ENCODE data around the gene GCNT1. TPM values are rescaled to one million over a fixed set of nuclear protein-coding genes. Genes with fewer than 3 reads are reported as not detected.
"Not testable (repeated sequence)": the region's sequence is repeated elsewhere in the genome, so short reads cannot be mapped to it uniquely, and the experiment has no call there.

Gene GCNT1
- total and polyA plus RNA-seq, 2 donors from 2014 or later = 0.88 to 8.3 TPM

GRCh38 chr9:76478226-76478625 lies 19.2 kb downstream of the GCNT1 start:
- no peaks in the 10 kb centered on the region for H3K36me3 ChIP-seq (ENCODE audit: control insufficient read depth in 2 of 3, insufficient read depth in 3 of 3, low read length in 3 of 3)
- no peak overlapping the region for H3K27ac ChIP-seq (ENCODE audit: low read depth in 2 of 2, low read length in 2 of 2)
- H3K27me3 ChIP-seq (ENCODE audit: control insufficient read depth, insufficient read depth, low read length) = no peaks in the 10 kb centered on the region
- no peak overlapping the region for H3K9ac ChIP-seq (ENCODE audit: low read length in 3 of 3)
- FAIRE-seq = no peak
- DNase-seq = no peak
- no peaks in the 10 kb centered on the region for H3K9me3 ChIP-seq (ENCODE audit: control insufficient read depth in 2 of 3, insufficient read depth in 1 of 3, low read length in 3 of 3)
- H3K4me3 ChIP-seq (ENCODE audit: low read length in 3 of 3) = no peak overlapping the region
- intact Hi-C loops (cut with DNase I) = no loop called here
- TF ChIP-seq, protein P1, sequence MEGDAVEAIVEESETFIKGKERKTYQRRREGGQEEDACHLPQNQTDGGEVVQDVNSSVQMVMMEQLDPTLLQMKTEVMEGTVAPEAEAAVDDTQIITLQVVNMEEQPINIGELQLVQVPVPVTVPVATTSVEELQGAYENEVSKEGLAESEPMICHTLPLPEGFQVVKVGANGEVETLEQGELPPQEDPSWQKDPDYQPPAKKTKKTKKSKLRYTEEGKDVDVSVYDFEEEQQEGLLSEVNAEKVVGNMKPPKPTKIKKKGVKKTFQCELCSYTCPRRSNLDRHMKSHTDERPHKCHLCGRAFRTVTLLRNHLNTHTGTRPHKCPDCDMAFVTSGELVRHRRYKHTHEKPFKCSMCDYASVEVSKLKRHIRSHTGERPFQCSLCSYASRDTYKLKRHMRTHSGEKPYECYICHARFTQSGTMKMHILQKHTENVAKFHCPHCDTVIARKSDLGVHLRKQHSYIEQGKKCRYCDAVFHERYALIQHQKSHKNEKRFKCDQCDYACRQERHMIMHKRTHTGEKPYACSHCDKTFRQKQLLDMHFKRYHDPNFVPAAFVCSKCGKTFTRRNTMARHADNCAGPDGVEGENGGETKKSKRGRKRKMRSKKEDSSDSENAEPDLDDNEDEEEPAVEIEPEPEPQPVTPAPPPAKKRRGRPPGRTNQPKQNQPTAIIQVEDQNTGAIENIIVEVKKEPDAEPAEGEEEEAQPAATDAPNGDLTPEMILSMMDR (IDR thresholded peaks at IDR 0.05; ENCODE audit: borderline replicate concordance, extremely low read depth, insufficient read depth) = no peak
- H3K4me1 ChIP-seq (ENCODE audit: control insufficient read depth in 2 of 3, insufficient read depth in 2 of 3, low read depth in 1 of 3, low read length in 3 of 3) = no peaks in the 10 kb centered on the region

DNA sequence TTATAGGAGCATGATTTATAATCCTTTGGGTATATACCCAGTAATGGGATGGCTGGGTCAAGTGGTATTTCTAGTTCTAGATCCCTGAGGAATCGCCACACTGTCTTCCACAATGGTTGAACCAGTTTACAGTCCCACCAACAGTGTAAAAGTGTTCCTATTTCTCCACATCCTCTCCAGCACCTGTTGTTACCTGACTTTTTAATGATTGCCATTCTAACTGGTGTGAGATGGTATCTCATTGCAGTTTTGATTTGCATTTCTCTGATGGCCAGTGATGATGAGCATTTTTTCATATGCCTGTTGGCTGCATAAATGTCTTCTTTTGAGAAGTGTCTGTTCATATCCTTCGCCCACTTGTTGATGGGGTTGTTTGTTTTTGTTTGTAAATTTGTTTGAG lies 20.4 kb downstream of the GCNT1 start:
- H3K9ac ChIP-seq (ENCODE audit: low read length in 3 of 3); H3K9me3 ChIP-seq (ENCODE audit: control insufficient read depth in 2 of 3, insufficient read depth in 1 of 3, low read length in 3 of 3); H3K27ac ChIP-seq (ENCODE audit: low read depth in 2 of 2, low read length in 2 of 2); intact Hi-C loops (cut with DNase I); DNase-seq; H3K4me1 ChIP-seq (ENCODE audit: control insufficient read depth in 2 of 3, insufficient read depth in 2 of 3, low read depth in 1 of 3, low read length in 3 of 3); H3K4me3 ChIP-seq (ENCODE audit: low read length in 3 of 3); H3K27me3 ChIP-seq (ENCODE audit: control insufficient read depth, insufficient read depth, low read length); FAIRE-seq; H3K36me3 ChIP-seq (ENCODE audit: control insufficient read depth in 2 of 3, insufficient read depth in 3 of 3, low read length in 3 of 3): not testable (repeated sequence)

GRCh38 chr9:76486151-76486550 lies 27.2 kb downstream of the GCNT1 start:
- Histone ChIP-seq H3K27ac (ENCODE audit: low read depth in 2 of 2, low read length in 2 of 2) (no peak overlapping the region), H3K27me3 (ENCODE audit: control insufficient read depth, insufficient read depth, low read length) (no peaks in the 10 kb centered on the region), H3K36me3 (ENCODE audit: control insufficient read depth in 2 of 3, insufficient read depth in 3 of 3, low read length in 3 of 3) (no peaks in the 10 kb centered on the region), H3K9ac (ENCODE audit: low read length in 3 of 3) (no peak overlapping the region), H3K9me3 (ENCODE audit: control insufficient read depth in 2 of 3, insufficient read depth in 1 of 3, low read length in 3 of 3) (no peaks in the 10 kb centered on the region), H3K4me1 (ENCODE audit: control insufficient read depth in 2 of 3, insufficient read depth in 2 of 3, low read depth in 1 of 3, low read length in 3 of 3) (no peaks in the 10 kb centered on the region), H3K4me3 (ENCODE audit: low read length in 3 of 3) (no peak overlapping the region)
- DNase-seq (no peak), FAIRE-seq (no peak)
- TF ChIP-seq, protein P1 (IDR thresholded peaks at IDR 0.05; ENCODE audit: borderline replicate concordance, extremely low read depth, insufficient read depth) = no peak
- intact Hi-C loops (cut with DNase I) = no loop called here

DNA sequence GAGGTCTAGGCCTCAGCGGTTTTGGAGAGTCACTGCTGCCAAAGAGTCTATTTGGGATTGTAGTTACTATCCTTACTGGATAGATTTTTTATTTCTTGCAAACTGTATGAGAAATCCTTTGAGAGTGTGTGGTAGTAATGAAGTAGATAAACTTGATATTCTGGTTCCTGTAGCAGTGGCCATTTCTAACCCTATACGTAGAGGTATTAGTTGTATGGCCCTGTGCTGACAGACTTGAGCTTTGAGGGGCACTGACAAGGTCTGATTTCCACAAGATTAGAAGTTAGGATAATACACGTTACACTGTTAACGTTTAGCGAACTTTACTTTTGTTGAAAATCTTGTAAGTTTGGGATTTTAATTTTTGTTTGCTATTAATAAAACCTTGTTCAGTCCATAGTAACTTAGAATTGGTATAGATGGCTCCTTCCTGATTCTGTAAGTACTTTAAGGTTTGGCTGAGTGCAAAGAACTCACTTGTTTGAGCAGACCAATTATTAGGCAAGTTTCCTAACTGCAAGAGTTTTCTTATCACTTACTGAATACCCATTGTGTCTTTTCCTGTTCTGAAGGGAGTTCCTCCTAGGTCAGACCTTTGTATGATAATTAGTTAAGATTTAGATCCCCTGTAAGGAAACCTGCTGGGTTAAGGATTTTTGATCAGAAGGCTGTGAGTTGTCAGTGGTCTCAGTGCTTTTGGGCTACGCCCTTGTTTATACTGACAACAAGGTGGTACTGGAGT lies 31.4 kb downstream of the GCNT1 start:
- H3K27ac ChIP-seq (ENCODE audit: low read depth in 2 of 2, low read length in 2 of 2) = no peak overlapping the region
- H3K4me3 ChIP-seq (ENCODE audit: low read length in 3 of 3) = no peak overlapping the region
- H3K36me3 ChIP-seq (ENCODE audit: control insufficient read depth in 2 of 3, insufficient read depth in 3 of 3, low read length in 3 of 3) = no peaks in the 10 kb centered on the region
- intact Hi-C loops (cut with DNase I) = no loop called here
- H3K4me1 ChIP-seq (ENCODE audit: control insufficient read depth in 2 of 3, insufficient read depth in 2 of 3, low read depth in 1 of 3, low read length in 3 of 3) = no peaks in the 10 kb centered on the region
- no peak overlapping the region for H3K9ac ChIP-seq (ENCODE audit: low read length in 3 of 3)
- no peak for DNase-seq
- FAIRE-seq = no peak
- TF ChIP-seq, protein P1 (IDR thresholded peaks at IDR 0.05; ENCODE audit: borderline replicate concordance, extremely low read depth, insufficient read depth) = no peak
- H3K27me3 ChIP-seq (ENCODE audit: control insufficient read depth, insufficient read depth, low read length) = no peaks in the 10 kb centered on the region
- H3K9me3 ChIP-seq (ENCODE audit: control insufficient read depth in 2 of 3, insufficient read depth in 1 of 3, low read length in 3 of 3) = no peaks in the 10 kb centered on the region

DNA sequence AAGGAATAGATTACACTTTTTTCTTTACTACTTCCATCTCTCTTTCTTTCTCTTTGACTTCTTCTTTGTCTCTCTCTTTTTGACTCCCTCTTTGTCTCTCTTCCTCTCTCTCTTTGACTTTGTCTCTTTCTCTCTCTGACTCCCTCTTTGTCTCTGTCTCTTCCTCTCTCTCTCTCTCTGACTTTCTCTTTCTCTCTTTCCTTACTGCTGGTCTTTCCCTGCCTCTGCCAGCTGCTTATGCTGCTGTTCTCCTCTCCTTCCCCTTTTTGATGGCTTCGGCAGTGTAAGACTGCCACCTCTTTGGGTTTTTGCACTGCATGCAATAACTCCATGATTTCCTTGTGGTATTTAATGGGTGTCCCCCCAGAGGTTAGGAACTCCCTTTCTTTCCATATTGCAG lies 32.1 kb downstream of the GCNT1 start:
- H3K9ac ChIP-seq (ENCODE audit: low read length in 3 of 3); DNase-seq; FAIRE-seq; H3K27me3 ChIP-seq (ENCODE audit: control insufficient read depth, insufficient read depth, low read length); H3K9me3 ChIP-seq (ENCODE audit: control insufficient read depth in 2 of 3, insufficient read depth in 1 of 3, low read length in 3 of 3); intact Hi-C loops (cut with DNase I); H3K36me3 ChIP-seq (ENCODE audit: control insufficient read depth in 2 of 3, insufficient read depth in 3 of 3, low read length in 3 of 3); H3K4me1 ChIP-seq (ENCODE audit: control insufficient read depth in 2 of 3, insufficient read depth in 2 of 3, low read depth in 1 of 3, low read length in 3 of 3); H3K4me3 ChIP-seq (ENCODE audit: low read length in 3 of 3); H3K27ac ChIP-seq (ENCODE audit: low read depth in 2 of 2, low read length in 2 of 2): not testable (repeated sequence)

DNA sequence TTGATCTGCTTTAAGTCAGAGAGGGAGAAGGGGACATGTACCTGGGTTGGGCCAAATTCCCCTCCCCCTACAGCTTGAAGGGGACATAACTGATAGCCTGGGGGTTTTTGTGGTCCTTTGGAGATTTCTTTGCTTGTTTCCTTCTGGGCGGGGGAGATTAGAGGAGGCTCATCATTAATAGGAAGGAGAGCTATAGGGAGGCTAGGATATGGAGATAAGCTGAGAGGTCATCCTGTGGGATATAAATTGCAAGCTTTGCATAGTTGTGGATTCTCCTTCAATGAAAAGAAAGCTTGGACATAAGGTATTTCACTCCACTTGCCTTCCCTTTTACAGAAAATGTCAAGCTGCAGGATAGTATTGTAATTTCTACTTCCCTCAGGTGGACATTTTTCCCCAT lies 34.5 kb downstream of the GCNT1 start:
- H3K27ac ChIP-seq (ENCODE audit: low read depth in 2 of 2, low read length in 2 of 2); H3K27me3 ChIP-seq (ENCODE audit: control insufficient read depth, insufficient read depth, low read length); H3K9me3 ChIP-seq (ENCODE audit: control insufficient read depth in 2 of 3, insufficient read depth in 1 of 3, low read length in 3 of 3); H3K9ac ChIP-seq (ENCODE audit: low read length in 3 of 3); FAIRE-seq; H3K4me1 ChIP-seq (ENCODE audit: control insufficient read depth in 2 of 3, insufficient read depth in 2 of 3, low read depth in 1 of 3, low read length in 3 of 3); intact Hi-C loops (cut with DNase I); H3K4me3 ChIP-seq (ENCODE audit: low read length in 3 of 3); DNase-seq; H3K36me3 ChIP-seq (ENCODE audit: control insufficient read depth in 2 of 3, insufficient read depth in 3 of 3, low read length in 3 of 3): not testable (repeated sequence)

Data from kidney (tissue), 14 donors.